Activated T-helper 1 cell treated with Interleukin-2 at 50 U/mL for 16 hours (primary cell): Measurements from ENCODE around the gene TP53.
A peak's percentile ranks its signal among the peaks of the same experiment; 100 is the strongest.
"Not testable (repeated sequence)": the region's sequence is repeated elsewhere in the genome, so short reads cannot be mapped to it uniquely, and the experiment has no call there.

Source experiments
- DNase-seq: peaks from one replicate; pipeline ENCODE4 v3.0.0-alpha.2; 2020; ENCODE audit warnings: low read depth

Gene TP53

DNA sequence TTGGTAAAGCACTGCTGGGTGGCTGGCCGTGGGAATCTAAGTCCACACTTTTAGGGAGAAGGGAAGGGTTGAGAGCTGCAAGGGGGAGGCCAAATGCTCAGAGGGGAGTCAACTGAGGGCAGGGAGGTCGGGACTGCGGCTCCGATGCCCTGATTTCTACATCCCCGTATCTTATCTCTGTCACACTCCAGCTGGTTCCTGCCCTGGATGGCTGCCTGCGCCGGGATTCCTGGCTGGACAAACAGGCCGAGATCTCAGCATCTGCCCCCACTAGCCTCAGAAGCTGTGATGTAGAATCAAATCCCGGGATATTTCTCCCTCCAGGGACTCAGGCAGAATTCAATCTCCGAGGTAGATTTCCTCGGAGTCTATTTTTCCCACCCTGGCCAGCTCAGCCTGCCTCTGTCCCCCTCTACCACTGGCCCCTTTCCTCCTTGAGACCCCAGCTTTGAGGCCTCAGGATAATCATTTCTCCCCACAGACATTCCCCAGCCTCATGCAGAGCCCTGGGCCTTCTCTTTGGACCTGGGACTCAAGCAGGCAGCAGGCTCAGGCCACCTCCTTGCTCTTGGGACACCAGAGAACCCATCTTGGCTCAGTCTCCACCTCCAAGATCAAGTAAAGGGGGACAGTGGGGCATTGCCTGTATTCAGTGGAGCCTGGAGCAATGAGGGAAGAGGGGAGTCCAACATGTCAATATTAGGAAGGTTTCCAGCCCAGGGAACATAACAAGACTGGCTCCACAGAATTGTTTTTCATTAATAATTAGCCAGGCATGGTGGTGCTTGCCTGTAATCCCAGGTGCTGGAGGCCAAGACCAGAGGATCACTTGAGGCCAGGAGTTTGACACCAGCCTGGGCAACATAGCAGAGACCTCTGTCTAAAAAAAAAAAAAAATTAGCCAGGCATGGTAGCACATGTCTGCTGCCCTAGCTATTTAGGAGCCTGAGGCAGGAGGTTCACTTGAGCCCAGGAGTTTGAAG, 55.6 kb downstream of the TP53 start:
- DNase-seq, result no peak

- no peak for DNase-seq
These were observed 57.2 kb downstream of the TP53 start, which contains the start of gene SHBG for GRCh38 chr17:7629939-7630571. SHBG (plus strand) TSS chr17:7630135; CDS start chr17:7630173, 38 bp downstream.

DNA sequence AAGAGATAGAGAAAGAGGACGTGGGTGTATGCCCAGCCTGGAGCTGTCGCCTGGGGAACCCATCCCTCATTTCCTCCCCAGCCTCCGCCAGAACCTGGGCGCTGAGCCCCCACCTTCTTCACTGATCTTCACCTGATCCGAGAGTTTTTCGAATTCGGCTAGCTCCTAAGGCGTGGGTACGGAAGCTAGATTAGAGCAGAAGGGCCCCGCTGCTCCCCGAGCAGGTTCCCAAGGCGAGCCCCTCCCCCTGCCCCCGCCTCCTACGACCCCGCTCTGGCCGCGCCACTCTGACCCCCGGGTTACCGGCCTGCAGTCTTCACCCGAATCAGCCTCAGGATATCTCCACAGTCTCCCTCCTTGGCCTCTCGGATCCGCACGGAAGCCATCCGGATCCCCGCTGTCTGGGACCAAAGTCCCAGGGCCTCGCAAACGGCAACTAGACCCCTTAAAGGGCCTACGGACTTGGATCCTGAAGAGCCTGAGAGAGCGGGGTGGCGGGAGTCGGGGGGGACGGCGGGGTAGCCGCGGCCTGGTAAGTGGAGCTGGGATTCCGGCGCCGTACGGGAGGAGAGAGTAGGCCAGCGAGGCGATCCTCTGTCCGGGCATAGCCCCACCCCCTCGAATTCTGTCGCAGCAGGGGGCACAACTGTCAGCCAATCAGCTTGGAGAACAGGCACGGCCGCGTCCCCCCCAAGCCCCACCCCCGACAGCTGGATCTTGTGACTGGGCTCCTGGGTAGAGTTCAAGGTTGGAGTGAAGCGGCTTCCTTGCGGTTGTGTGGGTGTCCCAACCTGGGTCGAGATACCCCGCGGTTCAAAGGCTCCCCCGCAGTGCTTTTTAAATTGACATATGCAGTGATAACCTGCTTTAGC, 59.8 kb downstream of the TP53 start, which contains the start of gene SAT2:
SAT2 (minus strand) TSS at position 572 of the 872 bp plus-strand sequence; CDS start at position 386, 186 bp downstream.
- peak; percentile 72 for DNase-seq

- no peak for DNase-seq
These were observed 60.4 kb downstream of the TP53 start for GRCh38 chr17:7626956-7627249.

DNA sequence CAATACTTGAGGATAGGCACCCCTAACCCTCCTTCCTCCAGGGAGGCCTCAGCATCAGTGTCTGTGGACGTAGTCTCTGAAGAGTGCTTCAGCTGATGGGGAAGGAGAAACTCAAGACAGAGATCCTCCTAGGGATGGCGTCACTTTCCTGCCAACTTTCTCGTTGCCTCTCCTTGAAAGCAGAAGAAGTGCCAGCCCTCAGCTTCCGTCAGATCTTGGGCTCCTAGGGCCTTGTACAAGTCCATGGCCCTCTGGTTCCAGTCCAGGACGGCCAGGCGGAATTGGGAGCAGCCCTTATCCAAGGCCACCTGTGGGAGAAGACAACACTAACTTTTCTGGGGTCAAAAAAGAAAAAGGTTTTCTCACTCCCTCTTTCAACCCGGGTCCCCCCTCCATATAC, 61.0 kb downstream of the TP53 start:
- DNase-seq, result no peak

DNA sequence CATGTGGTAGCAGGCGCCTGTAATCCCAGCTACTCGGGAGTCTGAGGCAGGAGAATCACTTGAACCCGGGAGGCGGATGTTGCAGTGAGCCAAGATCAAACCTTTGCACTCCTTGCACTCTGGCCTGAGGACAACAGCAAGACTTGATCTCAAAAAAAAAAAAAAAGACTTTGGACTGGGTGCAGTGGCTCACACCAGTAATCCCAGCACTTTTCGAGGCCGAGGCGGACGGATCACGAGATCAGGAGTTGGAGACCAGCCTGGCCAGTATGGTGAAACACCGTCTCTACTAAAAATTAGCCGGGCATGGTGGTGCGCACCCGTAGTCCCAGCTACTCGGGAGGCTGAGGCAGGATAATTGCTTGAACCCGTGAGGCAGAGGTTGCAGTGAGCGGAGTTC, 61.5 kb downstream of the TP53 start:
- DNase-seq, result not testable (repeated sequence)

GRCh38 chr17:7623661-7624060, 63.6 kb downstream of the TP53 start:
- no peak for DNase-seq

GRCh38 chr17:7620835-7621234, 66.5 kb downstream of the TP53 start:
- DNase-seq, result no peak

DNA sequence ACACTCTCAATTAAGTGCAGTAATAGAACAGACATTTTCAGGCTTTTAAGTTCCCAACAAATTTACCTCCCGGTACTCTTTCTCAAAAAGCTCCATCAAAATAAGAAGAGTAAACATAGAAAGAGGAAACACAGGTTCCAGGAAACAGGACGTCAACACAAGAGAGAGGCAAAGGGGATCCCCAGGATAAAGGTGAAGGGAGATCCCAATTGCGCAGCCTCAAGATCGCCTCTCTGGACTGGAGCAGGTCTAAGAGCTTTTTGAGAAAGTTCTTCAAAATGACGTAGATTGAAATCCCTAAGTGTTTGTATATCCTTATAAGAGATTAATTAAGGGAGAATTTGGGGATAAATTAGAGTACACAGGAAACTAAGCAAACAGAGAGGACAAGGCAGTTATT, 68.7 kb downstream of the TP53 start:
- no peak for DNase-seq
